Erythroblast (primary cell): ENCODE data around the gene LPAR2.

ENCODE experiments used
- DNase-seq, 2 experiments: peaks; one replicate each; lab custom pipeline; 2025; lab: John Stamatoyannopoulos, UW
- GATA1 ChIP-seq: IDR thresholded peaks from 2 replicates; pipeline ENCODE4 v1.6.1; 2011; ENCODE audit warnings: low read depth, mild to moderate bottlenecking, control low read depth, low read length, moderate library complexity
- POLR2A ChIP-seq: IDR thresholded peaks from 2 replicates; pipeline ENCODE4 v1.6.1; 2011; ENCODE audit warnings: mild to moderate bottlenecking, low read length

Gene LPAR2

GRCh38 chr19:19659646-19660245, 31.7 kb upstream of the LPAR2 start:
- DNase-seq, result no peak
- TF ChIP-seq POLR2A (no peak), GATA1 (no peak)

GRCh38 chr19:19657397-19657783, 29.4 kb upstream of the LPAR2 start:
- no peak for DNase-seq

GRCh38 chr19:19656451-19657396, 28.7 kb upstream of the LPAR2 start:
- no peak for DNase-seq
- no peak for TF ChIP-seq GATA1

More at GRCh38 chr19:19657397-19657783, 29.4 kb upstream of the LPAR2 start:
- no peak for TF ChIP-seq POLR2A
- TF ChIP-seq GATA1, result no peak

- TF ChIP-seq GATA1, result no peak
- TF ChIP-seq POLR2A, result no peak
- DNase-seq, result no peak
Measured at GRCh38 chr19:19655641-19656343, 27.8 kb upstream of the LPAR2 start.

GRCh38 chr19:19655051-19655594, 27.1 kb upstream of the LPAR2 start:
- DNase-seq, result no peak
- TF ChIP-seq POLR2A (no peak), GATA1 (no peak)

- no peak for DNase-seq
- no peak for TF ChIP-seq GATA1
- no peak for TF ChIP-seq POLR2A
Measured at GRCh38 chr19:19654441-19654840, 26.4 kb upstream of the LPAR2 start.

GRCh38 chr19:19653597-19654147, 25.7 kb upstream of the LPAR2 start:
- no peak for TF ChIP-seq POLR2A
- TF ChIP-seq GATA1, result no peak
- no peak for DNase-seq

- TF ChIP-seq POLR2A (no peak), GATA1 (no peak)
- DNase-seq, result no peak
Measured at GRCh38 chr19:19652482-19653295, 24.7 kb upstream of the LPAR2 start.

- DNase-seq, result no peak
- TF ChIP-seq POLR2A (no peak), GATA1 (no peak)
Measured at GRCh38 chr19:19651076-19651475, 23.1 kb upstream of the LPAR2 start.

- DNase-seq, result no peak
- TF ChIP-seq GATA1, result no peak
- no peak for TF ChIP-seq POLR2A
Measured at GRCh38 chr19:19650331-19650730, 22.3 kb upstream of the LPAR2 start.

- DNase-seq, result no peak
- TF ChIP-seq POLR2A (no peak), GATA1 (no peak)
Measured at GRCh38 chr19:19649580-19649995, 21.6 kb upstream of the LPAR2 start.

GRCh38 chr19:19649155-19649554, 21.1 kb upstream of the LPAR2 start:
- no peak for TF ChIP-seq GATA1
- TF ChIP-seq POLR2A, result no peak
- DNase-seq, result no peak
